Ovary (tissue), 10 donors: ENCODE measurements around the gene SHROOM4. TPM values are rescaled to one million over a fixed set of nuclear protein-coding genes. Genes with fewer than 3 reads are reported as not detected.

ENCODE experiments used
- DNase-seq, 5 donors: peaks; one replicate each; pipeline ENCODE4 v3.0.0-alpha.2; 2019 to 2020
- H3K27ac ChIP-seq, 2 donors: fragments of 200-600 bp; one replicate each; pipeline versions ENCODE4 v1.5.1 to v1.8.0; 2019 to 2022
- H3K27me3 ChIP-seq: fragments of 200-600 bp; one replicate; pipeline ENCODE4 v1.8.0; 2022
- H3K36me3 ChIP-seq: fragments of 200-600 bp; sonication (generic); one replicate; pipeline ENCODE4 v1.5.1; 2019
- H3K4me1 ChIP-seq: one replicate; pipeline ENCODE4 v1.8.1; 2013; ENCODE audit warnings: mild to moderate bottlenecking, moderate library complexity; ENCODE audit not compliant: insufficient read depth
- H3K4me3 ChIP-seq: fragments of 200-600 bp; sonication (generic); one replicate; pipeline ENCODE4 v1.5.1; 2017
- H3K9me3 ChIP-seq, 2 donors: fragments of 200-600 bp in 1 of 2; sonication (generic) in 1 of 2; one replicate each; pipeline versions ENCODE4 v1.5.1 to v1.8.1; 2013 to 2019; ENCODE audit warnings: mild to moderate bottlenecking in 1 of 2, moderate library complexity in 1 of 2
- CTCF ChIP-seq, 3 donors: fragments of 450-650 bp in 2 of 3; fragments of 200-600 bp in 1 of 3; IDR thresholded peaks; one replicate each; pipeline versions ENCODE4 v1.5.1 to v1.8.0; 2016 to 2022; ENCODE audit warnings: antibody characterized with exemption in 3 of 3, mild to moderate bottlenecking in 1 of 3
- EP300 ChIP-seq: sonication (generic); formaldehyde crosslinking; IDR thresholded peaks from one replicate; pipeline ENCODE4 v1.6.1; 2017; ENCODE audit warnings: antibody characterized with exemption
- POLR2A ChIP-seq: fragments of 450-650 bp; IDR thresholded peaks from one replicate; pipeline ENCODE4 v1.6.1; 2017; ENCODE audit warnings: antibody characterized with exemption, mild to moderate bottlenecking, moderate library complexity
- WGBS, 3 donors: extraction: QIAGEN DNeasy Blood & Tissue Kit in 1 of 3; methylation state at CpG; one replicate each; pipeline versions ENCODE4 v1.1.5 to v1.1.7; 2013 to 2017; 5-methylcytosine and 5-hydroxymethylcytosine counted together
- intact Hi-C, 4 donors: fragments of 100-400 bp; cut with DNase I; formaldehyde crosslinking; loops; one replicate each; pipeline versions ENCODE4 v1.11.0 to v1.15.1; 2022 to 2023
- long read RNA-seq, 3 donors: library from polyadenylated mRNA in 2 of 3; unstranded in 2 of 3; transcript quantifications; one replicate each; pipeline ENCODE4 v2.0.0 and lab custom pipeline, GENCODE V29; 2021 to 2026
- polyA plus RNA-seq, 2 donors: library from polyadenylated mRNA; stranded (reverse); fragments of 200-250 nt in 1 of 2; fragments of 350-450 nt in 1 of 2; fragmentation: Illumina TruSeq in 1 of 2; extraction: RNeasy Lipid Tissue Mini Kit (QIAGEN cat#74804) in 1 of 2; gene quantifications; one replicate each; pipeline ENCODE4 v1.2.3, GENCODE V29; 2013 to 2014
- total RNA-seq, 7 donors: library from RNA; depleted of rRNA in 2 of 7; stranded (reverse); fragments of >200 nt in 2 of 7; fragmentation: NEBNext Ultra II Directional in 3 of 7; extraction: Animal tissue kit (Norgen Biotek cat#: 25700) in 3 of 7; gene quantifications; one replicate each; pipeline versions ENCODE4 v1.1.0 to v1.2.4, GENCODE V29; 2016 to 2023
- donor health status: DM: no; HTN: no; CAD: no; lungs with moderate emphysema.
- donor health status: DM: no; HTN: no; CAD: no.
- donor health status: Bipolar disorder and iron deficiency.
- donor health status: DM: yes; HTN: yes; CAD: no.
- donor health status: DM: no; HTN: no; CAD: no.
- donor health status: DM: yes; HTN: yes; CAD: no.

Gene SHROOM4
- total RNA-seq (1 to 10 TPM; 1.7 to 7.2 (median 3.1) TPM), polyA plus RNA-seq (1 to 10 TPM; 2.8 to 4.9 TPM)
- long read RNA-seq, donor 1, partial matches to known transcripts = 2 of 4 reads
- long read RNA-seq, donor 1, other reads (novel, unspliced or antisense) = 2 of 4 reads
- long read RNA-seq, donor 2 = 0 reads
- long read RNA-seq, donor 3 = 0 reads

- Histone ChIP-seq H3K4me3 (peak within 1 kb of the TSS; percentile 41), H3K27ac (peak within 1 kb of the TSS in 1 of 2 donors; percentile 3), H3K36me3 (no peaks in the 10 kb centered on the region), H3K27me3 (no peaks in the 10 kb centered on the region), H3K9me3 (no peaks in the 10 kb centered on the region), H3K4me1 (no peaks in the 10 kb centered on the region)
- no peak for TF ChIP-seq CTCF (IDR thresholded peaks at IDR 0.05)
- TF ChIP-seq EP300 = no peak
- TF ChIP-seq POLR2A = no peak
- peak; percentile 24 to 56 (median 40) for DNase-seq
- 24 to 31% (median 27%) methylated on average over 45 to 47 of the region's 47 CpGs for WGBS, 3 donors
- intact Hi-C loops = no loop called here
Observed at GRCh38 chrX:50813843-50814661, at the start of gene SHROOM4. Gene SHROOM4, minus strand, starts transcription at chrX:50814194. Its CDS starts 176 bp downstream, at chrX:50814018.

DNA sequence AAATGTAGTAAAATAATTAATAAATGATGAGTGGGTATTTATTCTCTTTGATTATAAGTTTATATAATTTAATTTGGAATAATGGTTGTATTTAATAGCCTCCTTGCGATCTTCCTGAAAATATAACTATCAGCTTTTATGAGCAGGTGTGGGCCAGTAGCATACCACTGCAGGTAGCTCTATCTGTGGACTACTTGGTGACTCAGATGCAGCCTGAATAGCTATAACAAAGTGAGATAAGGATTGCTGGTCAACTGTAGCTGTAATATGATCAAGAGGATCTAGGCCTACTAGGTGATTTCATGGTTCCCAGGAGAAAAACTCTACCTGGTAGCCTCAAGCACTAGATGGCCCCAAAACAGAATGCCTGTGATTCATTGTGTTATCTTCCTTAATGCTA, 49.5 kb upstream of the SHROOM4 start:
- intact Hi-C loops = no loop called here
- DNase-seq = no peak
- H3K4me1 ChIP-seq = no peaks in the 10 kb centered on the region

GRCh38 chrX:50860518-50860917, 46.5 kb upstream of the SHROOM4 start:
- no peak for DNase-seq
- intact Hi-C loops = no loop called here
- no peaks in the 10 kb centered on the region for H3K9me3 ChIP-seq
- H3K4me3 ChIP-seq = no peak overlapping the region
- TF ChIP-seq EP300 (no peak), CTCF (IDR thresholded peaks at IDR 0.05) (no peak), POLR2A (no peak)
- no peaks in the 10 kb centered on the region for H3K4me1 ChIP-seq
- H3K27me3 ChIP-seq = no peaks in the 10 kb centered on the region
- H3K36me3 ChIP-seq = no peaks in the 10 kb centered on the region
- H3K27ac ChIP-seq = no peak overlapping the region
- WGBS, 3 donors = 75 to 78% (median 76%) methylated on average over 3 of the region's 3 CpGs

More for the DNA sequence above, 49.5 kb upstream of the SHROOM4 start:
- H3K4me3 ChIP-seq = no peak overlapping the region
- no peak overlapping the region for H3K27ac ChIP-seq
- WGBS, 3 donors = 86 to 97% (median 96%) methylated on average over 1 of the region's 1 CpG
- H3K27me3 ChIP-seq = no peaks in the 10 kb centered on the region
- no peaks in the 10 kb centered on the region for H3K9me3 ChIP-seq
- H3K36me3 ChIP-seq = no peaks in the 10 kb centered on the region
- TF ChIP-seq POLR2A (no peak), CTCF (IDR thresholded peaks at IDR 0.05) (no peak), EP300 (no peak)

DNA sequence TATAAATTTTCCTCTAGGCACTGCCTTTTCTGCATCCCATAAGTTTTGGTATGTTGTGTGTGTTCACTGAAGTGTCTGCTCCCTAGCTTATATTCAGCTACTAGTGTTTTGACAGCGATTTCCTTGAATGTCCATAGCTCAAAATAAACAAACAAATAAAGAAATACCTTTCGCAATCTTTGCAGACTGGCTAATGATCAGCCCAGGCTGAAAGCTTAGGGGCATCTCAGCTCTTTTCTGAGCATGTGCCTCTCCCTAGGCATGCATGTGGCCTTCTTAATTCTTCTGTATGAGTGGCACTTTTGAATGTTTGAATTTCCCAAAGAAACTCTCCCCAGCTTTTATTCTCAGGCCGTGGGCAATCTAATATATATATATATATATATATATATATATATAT, 44.6 kb upstream of the SHROOM4 start:
- 71 to 75% (median 72%) methylated on average over 3 of the region's 3 CpGs for whole genome bisulfite sequencing, 3 donors
- DNase-seq = no peak
- H3K36me3 ChIP-seq = no peaks in the 10 kb centered on the region
- intact Hi-C loops = no loop called here
- H3K27ac ChIP-seq = no peak overlapping the region
- H3K9me3 ChIP-seq = no peaks in the 10 kb centered on the region
- no peak overlapping the region for H3K4me3 ChIP-seq
- H3K27me3 ChIP-seq = no peaks in the 10 kb centered on the region
- no peak for TF ChIP-seq POLR2A
- no peak for TF ChIP-seq EP300
- no peak for TF ChIP-seq CTCF (IDR thresholded peaks at IDR 0.05)
- H3K4me1 ChIP-seq = no peaks in the 10 kb centered on the region
